Activated naive CD8-positive, alpha-beta T cell treated with anti-CD3 and anti-CD28 coated beads, Interleukin-2, amount 10 ng/mL, durations not matched to agents 7 days and 5 days (primary cell): ENCODE data around the gene DOCK8. TPM values are rescaled to one million over a fixed set of nuclear protein-coding genes. Genes with fewer than 3 reads are reported as not detected.

ENCODE experiments used
- ATAC-seq: fragments of 150-1000 bp; cut with Tn5 transposase; one replicate; pipeline ENCODE4 v1.10.0; 2021; ENCODE audit warnings: low read depth, moderate library complexity
- POLR2A ChIA-PET: fragments of 350-600 bp; sonication (Branson Sonifier 250); formaldehyde crosslinking; loops from one replicate; lab custom pipeline; 2021; ENCODE audit warnings: antibody characterized with exemption; lab: Charles Lee
- DNase-seq: peaks from one replicate; pipeline ENCODE4 v3.0.0; 2021
- H3K27ac Mint-ChIP-seq: one replicate; pipeline ENCODE4 v1.8.0; 2022; ENCODE audit warnings: mild to moderate bottlenecking, mixed read lengths
- H3K27me3 Mint-ChIP-seq: one replicate; pipeline ENCODE4 v1.8.0; 2022; ENCODE audit warnings: mild to moderate bottlenecking, moderate library complexity, mixed read lengths
- H3K36me3 Mint-ChIP-seq: one replicate; pipeline ENCODE4 v1.8.0; 2021; ENCODE audit warnings: mild to moderate bottlenecking, mixed read lengths
- H3K4me1 Mint-ChIP-seq: one replicate; pipeline ENCODE4 v1.8.0; 2021; ENCODE audit warnings: mixed read lengths
- H3K4me3 Mint-ChIP-seq: one replicate; pipeline ENCODE4 v1.8.0; 2022; ENCODE audit warnings: mild to moderate bottlenecking, moderate library complexity, mixed read lengths
- H3K9me3 Mint-ChIP-seq: one replicate; pipeline ENCODE4 v1.8.0; 2021; ENCODE audit warnings: mixed read lengths
- total RNA-seq, 2 experiments: library from RNA; stranded (reverse); gene quantifications; one replicate each; pipeline ENCODE4 v1.2.3, GENCODE V29; 2021

The DOCK8 gene
- total RNA-seq, 2 experiments from 2014 or later: 318 to 319 TPM

GRCh38 chr9:373759-374206 is 159.1 kb downstream of the DOCK8 start:
- POLR2A ChIA-PET: no interaction called here
- ATAC-seq: no peak
- peaks cover 45% of the 10 kb centered on the region for H3K36me3 Mint-ChIP-seq
- H3K27ac Mint-ChIP-seq: no peak overlapping the region
- no peak overlapping the region for H3K4me3 Mint-ChIP-seq
- no peaks in the 10 kb centered on the region for H3K27me3 Mint-ChIP-seq
- no peak for DNase-seq
- H3K9me3 Mint-ChIP-seq: no peaks in the 10 kb centered on the region
- H3K4me1 Mint-ChIP-seq: peaks cover 5% of the 10 kb centered on the region

- POLR2A ChIA-PET: no interaction called here
- no peak for DNase-seq
- ATAC-seq: no peak
- Mint-ChIP-seq H3K4me1 (peaks cover 5% of the 10 kb centered on the region), H3K4me3 (no peak overlapping the region), H3K27ac (no peak overlapping the region), H3K27me3 (no peaks in the 10 kb centered on the region), H3K36me3 (peaks cover 47% of the 10 kb centered on the region), H3K9me3 (no peaks in the 10 kb centered on the region)
Measured at GRCh38 chr9:374736-375135, 160.1 kb downstream of the DOCK8 start.

GRCh38 chr9:376115-376514 is 161.4 kb downstream of the DOCK8 start:
- Mint-ChIP-seq H3K27ac (no peak overlapping the region), H3K27me3 (no peaks in the 10 kb centered on the region), H3K36me3 (peaks cover 45% of the 10 kb centered on the region), H3K9me3 (no peaks in the 10 kb centered on the region), H3K4me3 (no peak overlapping the region), H3K4me1 (peaks cover 5% of the 10 kb centered on the region)
- POLR2A ChIA-PET: no interaction called here
- DNase-seq (no peak), ATAC-seq (no peak)

- Mint-ChIP-seq H3K4me1 (peaks cover 3% of the 10 kb centered on the region), H3K9me3 (no peaks in the 10 kb centered on the region), H3K4me3 (no peak overlapping the region), H3K27ac (peak overlapping the region; percentile 5), H3K36me3 (peaks cover 41% of the 10 kb centered on the region), H3K27me3 (no peaks in the 10 kb centered on the region)
- ATAC-seq (peak; percentile 28), DNase-seq (no peak)
- POLR2A ChIA-PET: no interaction called here
Measured at GRCh38 chr9:378263-378662, 163.6 kb downstream of the DOCK8 start.

- POLR2A ChIA-PET: no interaction called here
- Mint-ChIP-seq H3K27ac (peak overlapping the region; percentile 54), H3K4me1 (peaks cover 3% of the 10 kb centered on the region), H3K36me3 (peaks cover 36% of the 10 kb centered on the region), H3K9me3 (no peaks in the 10 kb centered on the region), H3K27me3 (no peaks in the 10 kb centered on the region), H3K4me3 (no peak overlapping the region)
- no peak for ATAC-seq
- no peak for DNase-seq
Measured at GRCh38 chr9:382383-382782, 167.7 kb downstream of the DOCK8 start.

- H3K4me1 Mint-ChIP-seq: no peaks in the 10 kb centered on the region
- H3K9me3 Mint-ChIP-seq: no peaks in the 10 kb centered on the region
- H3K36me3 Mint-ChIP-seq: peaks cover 35% of the 10 kb centered on the region
- ATAC-seq: peak; percentile 33
- DNase-seq: no peak
- POLR2A ChIA-PET: no interaction called here
- no peaks in the 10 kb centered on the region for H3K27me3 Mint-ChIP-seq
- H3K4me3 Mint-ChIP-seq: no peak overlapping the region
- no peak overlapping the region for H3K27ac Mint-ChIP-seq
Measured at GRCh38 chr9:385818-386398, 171.2 kb downstream of the DOCK8 start.

- POLR2A ChIA-PET: no interaction called here
- Mint-ChIP-seq H3K27ac (no peak overlapping the region), H3K9me3 (no peaks in the 10 kb centered on the region), H3K4me3 (no peak overlapping the region), H3K4me1 (no peaks in the 10 kb centered on the region), H3K36me3 (peaks cover 38% of the 10 kb centered on the region), H3K27me3 (no peaks in the 10 kb centered on the region)
- ATAC-seq (no peak), DNase-seq (no peak)
Measured at GRCh38 chr9:389159-389558, 174.5 kb downstream of the DOCK8 start.

GRCh38 chr9:389758-390157 is 175.1 kb downstream of the DOCK8 start:
- Mint-ChIP-seq H3K4me3 (no peak overlapping the region), H3K27ac (no peak overlapping the region), H3K36me3 (peaks cover 41% of the 10 kb centered on the region), H3K4me1 (no peaks in the 10 kb centered on the region), H3K27me3 (no peaks in the 10 kb centered on the region), H3K9me3 (no peaks in the 10 kb centered on the region)
- POLR2A ChIA-PET: no interaction called here
- no peak for DNase-seq
- no peak for ATAC-seq

- Mint-ChIP-seq H3K9me3 (no peaks in the 10 kb centered on the region), H3K4me3 (no peak overlapping the region), H3K4me1 (no peaks in the 10 kb centered on the region), H3K36me3 (peaks cover 41% of the 10 kb centered on the region), H3K27me3 (no peaks in the 10 kb centered on the region), H3K27ac (no peak overlapping the region)
- DNase-seq (no peak), ATAC-seq (no peak)
- POLR2A ChIA-PET: interaction anchor here (1.0 kb wide), 1 partner anchor 14 kb away, joined by 7 read pairs; no protein-coding TSS in a partner anchor
Measured at GRCh38 chr9:392077-392804, 177.6 kb downstream of the DOCK8 start.

GRCh38 chr9:394347-395052 is 179.8 kb downstream of the DOCK8 start:
- Mint-ChIP-seq H3K36me3 (peaks cover 50% of the 10 kb centered on the region), H3K27ac (no peak overlapping the region)
- POLR2A ChIA-PET: interaction anchor here (0.5 to 0.6 kb wide), 2 partner anchors 102 to 412 kb away, joined by 3 read pairs; no protein-coding TSS in a partner anchor

GRCh38 chr9:396396-396795 is 181.7 kb downstream of the DOCK8 start:
- peaks cover 46% of the 10 kb centered on the region for H3K36me3 Mint-ChIP-seq

More at GRCh38 chr9:394347-395052, 179.8 kb downstream of the DOCK8 start:
- Mint-ChIP-seq H3K27me3 (no peaks in the 10 kb centered on the region), H3K4me3 (no peak overlapping the region), H3K9me3 (no peaks in the 10 kb centered on the region), H3K4me1 (no peaks in the 10 kb centered on the region)
- ATAC-seq (no peak), DNase-seq (no peak)

GRCh38 chr9:398085-398484 is 183.4 kb downstream of the DOCK8 start:
- no peak for ATAC-seq
- Mint-ChIP-seq H3K4me1 (peaks cover 1% of the 10 kb centered on the region), H3K36me3 (peaks cover 52% of the 10 kb centered on the region), H3K4me3 (no peak overlapping the region), H3K9me3 (peaks cover 2% of the 10 kb centered on the region), H3K27me3 (no peaks in the 10 kb centered on the region), H3K27ac (no peak overlapping the region)
- DNase-seq: no peak
- POLR2A ChIA-PET: no interaction called here

More at GRCh38 chr9:396396-396795, 181.7 kb downstream of the DOCK8 start:
- POLR2A ChIA-PET: no interaction called here
- Mint-ChIP-seq H3K4me1 (no peaks in the 10 kb centered on the region), H3K27ac (no peak overlapping the region), H3K27me3 (no peaks in the 10 kb centered on the region), H3K9me3 (peaks cover 2% of the 10 kb centered on the region), H3K4me3 (no peak overlapping the region)
- ATAC-seq (no peak), DNase-seq (no peak)

- peak overlapping the region; percentile 79 for H3K27ac Mint-ChIP-seq
- peaks cover 2% of the 10 kb centered on the region for H3K9me3 Mint-ChIP-seq
- POLR2A ChIA-PET: no interaction called here
- DNase-seq: no peak
- no peak for ATAC-seq
- H3K27me3 Mint-ChIP-seq: no peaks in the 10 kb centered on the region
- no peak overlapping the region for H3K4me3 Mint-ChIP-seq
- H3K36me3 Mint-ChIP-seq: peaks cover 61% of the 10 kb centered on the region
- peaks cover 1% of the 10 kb centered on the region for H3K4me1 Mint-ChIP-seq
Measured at GRCh38 chr9:401223-401622, 186.6 kb downstream of the DOCK8 start.
